ENCODE data around the gene XDH. TPM values are rescaled to one million over a fixed set of nuclear protein-coding genes. Genes with fewer than 3 reads are reported as not detected.

The XDH gene
- total and polyA plus RNA-seq, 8 donors, result 0.06 to 40.8 (median 2.4) TPM

DNA sequence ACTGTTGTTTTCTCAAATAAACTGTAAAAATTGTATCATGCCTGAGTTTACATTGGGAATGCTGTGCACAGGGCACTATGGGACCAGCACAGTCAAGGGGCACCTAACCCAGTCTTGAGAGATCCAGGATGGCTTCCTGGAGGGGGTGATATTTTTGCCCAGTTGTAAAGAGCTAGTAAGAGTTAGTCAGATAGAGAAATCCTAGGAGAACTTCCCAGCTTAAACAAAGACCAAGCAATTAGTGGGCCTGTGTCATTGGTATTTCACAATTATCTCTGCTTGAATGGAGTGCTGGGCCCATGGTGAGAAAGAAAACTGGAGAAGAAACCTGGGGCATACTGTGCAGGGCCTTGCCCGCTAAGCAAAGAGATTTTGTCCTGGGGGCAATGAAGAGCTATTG, 12.2 kb downstream of the XDH start:
- TF ChIP-seq POLR2A (IDR thresholded peaks at IDR 0.05) (no peak), POLR2AphosphoS5 (IDR thresholded peaks at IDR 0.05) (no peak), EP300 (IDR thresholded peaks at IDR 0.05) (no peak)
- TF ChIP-seq, protein P1, sequence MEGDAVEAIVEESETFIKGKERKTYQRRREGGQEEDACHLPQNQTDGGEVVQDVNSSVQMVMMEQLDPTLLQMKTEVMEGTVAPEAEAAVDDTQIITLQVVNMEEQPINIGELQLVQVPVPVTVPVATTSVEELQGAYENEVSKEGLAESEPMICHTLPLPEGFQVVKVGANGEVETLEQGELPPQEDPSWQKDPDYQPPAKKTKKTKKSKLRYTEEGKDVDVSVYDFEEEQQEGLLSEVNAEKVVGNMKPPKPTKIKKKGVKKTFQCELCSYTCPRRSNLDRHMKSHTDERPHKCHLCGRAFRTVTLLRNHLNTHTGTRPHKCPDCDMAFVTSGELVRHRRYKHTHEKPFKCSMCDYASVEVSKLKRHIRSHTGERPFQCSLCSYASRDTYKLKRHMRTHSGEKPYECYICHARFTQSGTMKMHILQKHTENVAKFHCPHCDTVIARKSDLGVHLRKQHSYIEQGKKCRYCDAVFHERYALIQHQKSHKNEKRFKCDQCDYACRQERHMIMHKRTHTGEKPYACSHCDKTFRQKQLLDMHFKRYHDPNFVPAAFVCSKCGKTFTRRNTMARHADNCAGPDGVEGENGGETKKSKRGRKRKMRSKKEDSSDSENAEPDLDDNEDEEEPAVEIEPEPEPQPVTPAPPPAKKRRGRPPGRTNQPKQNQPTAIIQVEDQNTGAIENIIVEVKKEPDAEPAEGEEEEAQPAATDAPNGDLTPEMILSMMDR (IDR thresholded peaks at IDR 0.05), result no peak
- Histone ChIP-seq H3K9me3 (no peaks in the 10 kb centered on the region), H3K27ac (no peak overlapping the region), H3K4me3 (no peak overlapping the region), H3K36me3 (no peaks in the 10 kb centered on the region), H3K27me3 (no peaks in the 10 kb centered on the region), H3K4me1 (peaks cover 0 to under 1% (median 0%) of the 10 kb centered on the region in 4 donors)
- intact Hi-C loops (cut with DNase I; ENCODE audit: low total_unique reads), result no loop called here
- WGBS, 5 donors, result 67 to 98% (median 96%) methylated on average over 1 of the region's 1 CpG
- DNase-seq, result no peak

DNA sequence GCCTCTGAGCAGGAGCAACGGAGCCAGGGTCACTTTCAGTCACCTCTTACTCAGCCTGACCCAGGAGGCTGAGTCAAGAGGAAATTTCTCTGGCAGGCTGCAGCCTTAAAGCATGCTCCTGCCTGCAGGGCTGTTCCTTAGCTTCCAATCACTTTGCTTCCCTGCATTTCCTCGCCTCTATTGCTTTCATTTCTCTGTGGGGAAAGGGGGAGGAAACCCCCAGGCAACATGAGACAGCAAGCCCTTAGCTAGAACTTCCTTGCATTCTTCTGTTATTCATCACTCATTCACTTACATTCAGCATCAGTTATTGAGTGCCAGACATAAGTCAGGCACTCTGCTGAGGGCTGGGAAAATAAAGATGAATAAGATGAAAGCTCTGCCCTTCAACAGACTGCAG, 13.0 kb downstream of the XDH start:
- no peaks in the 10 kb centered on the region for H3K27me3 ChIP-seq
- H3K4me1 ChIP-seq, result peaks cover 0 to 9% (median 0%) of the 10 kb centered on the region in 4 donors
- TF ChIP-seq EP300 (IDR thresholded peaks at IDR 0.05) (no peak), POLR2A (IDR thresholded peaks at IDR 0.05) (no peak), POLR2AphosphoS5 (IDR thresholded peaks at IDR 0.05) (no peak)
- TF ChIP-seq, protein P1 (IDR thresholded peaks at IDR 0.05), result no peak
- DNase-seq, result no peak
- no peaks in the 10 kb centered on the region for H3K36me3 ChIP-seq
- no peak overlapping the region for H3K27ac ChIP-seq
- 51 to 68% (median 55%) methylated on average over 2 of the region's 2 CpGs for WGBS, 5 donors
- H3K4me3 ChIP-seq, result no peak overlapping the region
- intact Hi-C loops (cut with DNase I; ENCODE audit: low total_unique reads), result no loop called here
- H3K9me3 ChIP-seq, result no peaks in the 10 kb centered on the region

DNA sequence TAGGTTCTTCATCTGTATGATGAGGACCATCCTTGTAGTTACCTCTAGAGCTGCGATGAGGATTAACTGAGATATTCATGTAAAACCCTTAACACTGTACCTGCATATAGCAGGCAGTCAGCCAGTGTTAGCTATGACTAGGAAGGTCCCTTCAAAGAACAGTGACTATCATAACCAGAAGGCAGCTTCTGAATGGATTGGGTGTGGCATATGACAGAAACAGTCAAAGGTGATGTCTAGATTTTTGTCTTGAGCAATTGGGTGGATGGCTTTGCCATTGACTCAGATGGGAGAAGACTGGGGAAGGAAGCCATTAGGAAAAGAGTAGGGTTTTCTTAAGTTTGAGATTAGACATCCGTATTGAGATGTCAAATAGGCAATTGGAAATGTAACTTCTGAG, 15.7 kb downstream of the XDH start:
- intact Hi-C loops (cut with DNase I; ENCODE audit: low total_unique reads), result no loop called here
- Histone ChIP-seq H3K27me3 (no peaks in the 10 kb centered on the region), H3K9me3 (no peaks in the 10 kb centered on the region), H3K4me1 (peaks cover 0 to 11% (median 0%) of the 10 kb centered on the region in 4 donors), H3K27ac (no peak overlapping the region), H3K4me3 (no peak overlapping the region), H3K36me3 (no peaks in the 10 kb centered on the region)
- no peak for DNase-seq
- WGBS, 5 donors, result 87 to 93% (median 91%) methylated on average over 2 of the region's 2 CpGs
- TF ChIP-seq, protein P1 (IDR thresholded peaks at IDR 0.05), result no peak
- no peak for TF ChIP-seq POLR2A (IDR thresholded peaks at IDR 0.05)
- TF ChIP-seq EP300 (IDR thresholded peaks at IDR 0.05), result no peak
- no peak for TF ChIP-seq POLR2AphosphoS5 (IDR thresholded peaks at IDR 0.05)

DNA sequence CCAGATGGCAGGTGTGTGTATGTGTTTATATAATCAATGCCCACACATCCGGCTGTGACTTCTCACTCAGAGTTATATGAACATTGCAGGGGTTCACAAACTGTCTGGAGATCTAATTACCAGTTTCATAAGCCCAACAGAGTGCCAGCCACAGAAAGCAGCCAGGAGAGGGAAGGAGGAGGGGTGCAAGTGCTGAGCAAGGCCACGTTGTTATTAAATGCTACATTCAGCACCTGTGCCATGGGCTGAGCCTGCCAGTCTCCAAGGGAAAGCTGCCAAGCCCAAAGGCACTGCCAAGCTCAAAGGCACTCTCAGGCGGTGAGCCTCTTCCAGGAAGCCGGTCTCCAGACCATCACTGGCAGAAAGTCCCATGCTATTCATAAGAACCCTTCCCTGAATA, 17.4 kb downstream of the XDH start:
- no peaks in the 10 kb centered on the region for H3K27me3 ChIP-seq
- intact Hi-C loops (cut with DNase I; ENCODE audit: low total_unique reads), result no loop called here
- H3K4me3 ChIP-seq, result no peak overlapping the region
- peak overlapping the region in 1 of 5 donors; percentile 8 for H3K27ac ChIP-seq
- TF ChIP-seq POLR2A (IDR thresholded peaks at IDR 0.05) (no peak), POLR2AphosphoS5 (IDR thresholded peaks at IDR 0.05) (no peak), EP300 (IDR thresholded peaks at IDR 0.05) (no peak)
- TF ChIP-seq, protein P1 (IDR thresholded peaks at IDR 0.05), result no peak
- DNase-seq, result peak in 1 of 2 donors; percentile 82
- H3K4me1 ChIP-seq, result peaks cover 0 to 11% (median 0%) of the 10 kb centered on the region in 4 donors
- H3K9me3 ChIP-seq, result no peaks in the 10 kb centered on the region
- H3K36me3 ChIP-seq, result no peaks in the 10 kb centered on the region
- 22 to 51% (median 33%) methylated on average over 4 of the region's 4 CpGs for WGBS, 5 donors
